NCI-H460 (cell line): ENCODE data around the gene BEND7. TPM values are rescaled to one million over a fixed set of nuclear protein-coding genes. Genes with fewer than 3 reads are reported as not detected.
A peak's percentile ranks its signal among the peaks of the same experiment; 100 is the strongest.

ENCODE experiments used
- DNase-seq: peaks from one replicate; pipeline ENCODE4 v3.0.0-alpha.2; 2016; ENCODE audit warnings: low read depth; ENCODE audit errors: extremely low read depth
- total RNA-seq: library from RNA; depleted of rRNA; stranded (reverse); fragments of >200 nt; shearing (Covaris generic); gene quantifications from 2 replicates; pipeline ENCODE4 v1.2.3, GENCODE V29; 2014

The BEND7 gene
- total RNA-seq, 1 experiment from 2014 or later, result 11.6 TPM

DNA sequence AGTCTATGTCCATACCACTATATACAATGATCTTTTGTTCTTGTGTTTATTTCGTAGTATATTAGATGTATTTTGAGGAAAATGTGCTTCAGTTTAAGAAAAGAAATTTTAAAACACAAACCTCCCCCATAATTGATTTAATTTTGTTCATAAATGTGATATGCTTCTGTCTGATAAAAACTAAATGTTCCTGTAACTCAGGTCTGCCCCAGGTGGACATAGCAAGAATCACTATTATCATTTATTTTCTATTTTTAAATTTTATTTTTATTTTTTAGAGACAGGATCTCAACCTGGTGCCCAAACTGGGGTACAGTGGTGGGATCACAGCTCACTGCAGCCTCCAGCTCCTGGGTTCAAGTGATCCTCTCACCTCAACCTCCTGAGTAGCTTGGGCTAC lies 43.2 kb downstream of the BEND7 start:
- DNase-seq, result no peak

DNA sequence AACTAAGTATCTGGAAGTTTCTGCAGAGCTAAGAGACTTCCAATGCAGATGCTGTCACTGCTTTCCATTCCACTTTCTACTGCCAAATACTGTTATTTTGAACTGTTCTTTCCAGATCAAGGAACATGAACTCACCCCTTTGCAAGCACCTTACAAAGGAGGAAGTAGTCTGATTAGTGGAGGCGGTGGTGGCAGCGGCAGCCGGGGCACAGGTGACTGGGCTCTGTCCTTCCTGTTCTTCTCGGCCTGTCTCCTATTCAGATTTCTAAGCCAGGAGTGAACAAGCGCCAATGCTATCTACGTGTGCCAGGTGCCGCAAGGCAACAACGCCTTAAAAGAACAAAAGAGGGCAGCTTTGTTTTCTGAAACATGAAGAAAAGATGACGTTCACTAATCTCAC lies 44.9 kb downstream of the BEND7 start:
- DNase-seq, result no peak

GRCh38 chr10:13483073-13483472 lies 45.7 kb downstream of the BEND7 start:
- DNase-seq, result no peak

- DNase-seq, result no peak
These were observed 47.1 kb downstream of the BEND7 start for GRCh38 chr10:13481690-13482089.

DNA sequence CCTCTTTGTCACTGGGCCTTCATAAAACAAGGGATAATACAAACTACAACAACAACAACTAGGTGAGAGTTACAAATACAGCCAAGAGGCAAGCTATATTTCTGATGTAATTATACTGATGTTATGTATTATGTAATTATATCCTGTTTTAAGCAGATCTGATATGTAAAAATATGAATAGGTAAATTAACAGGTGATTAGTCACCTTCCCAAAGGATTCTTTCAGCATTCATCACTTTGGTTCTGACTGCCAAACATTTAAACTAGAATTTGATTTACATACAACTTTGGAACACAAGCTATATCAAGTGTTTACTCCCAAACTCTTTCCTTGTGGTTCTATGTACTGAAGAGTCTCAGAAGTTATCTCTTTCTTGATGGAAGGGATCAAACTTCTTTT lies 53.7 kb downstream of the BEND7 start:
- DNase-seq, result no peak

DNA sequence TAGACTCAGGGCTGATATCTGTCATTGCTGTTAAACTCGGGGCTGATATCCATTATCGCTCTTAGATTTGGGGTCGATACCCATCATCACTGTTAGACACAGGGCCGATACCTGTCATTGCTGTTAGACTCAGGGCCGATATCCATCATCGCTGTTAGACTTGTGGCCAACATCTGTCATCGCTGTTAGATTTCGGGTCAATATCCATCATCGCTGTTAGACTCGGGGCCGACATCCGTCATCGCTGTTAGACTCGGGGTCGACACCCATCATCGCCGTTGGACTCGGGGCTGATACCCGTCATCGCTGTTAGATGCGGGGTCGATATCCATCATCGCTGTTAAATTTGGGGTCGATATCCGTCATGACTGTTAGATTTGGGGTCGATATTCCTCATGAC lies 54.8 kb downstream of the BEND7 start:
- DNase-seq, result no peak

DNA sequence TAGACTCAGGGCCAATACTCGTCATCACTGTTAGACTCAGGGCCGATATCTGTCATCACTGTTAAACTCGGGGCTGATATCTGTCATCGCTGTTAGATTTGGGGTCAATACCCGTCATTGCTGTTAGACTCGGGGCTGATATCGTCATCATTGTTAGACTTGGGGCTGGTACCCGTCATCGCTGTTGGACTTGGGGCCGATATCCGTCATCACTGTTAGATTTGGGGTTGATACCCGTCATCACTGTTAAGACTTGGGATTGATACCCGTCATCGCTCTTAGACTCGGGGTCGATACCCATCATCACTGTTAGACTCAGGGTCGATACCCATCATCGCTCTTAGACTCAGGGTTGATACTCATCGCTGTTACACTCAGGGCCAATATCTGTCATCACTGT lies 56.5 kb downstream of the BEND7 start:
- no peak for DNase-seq

DNA sequence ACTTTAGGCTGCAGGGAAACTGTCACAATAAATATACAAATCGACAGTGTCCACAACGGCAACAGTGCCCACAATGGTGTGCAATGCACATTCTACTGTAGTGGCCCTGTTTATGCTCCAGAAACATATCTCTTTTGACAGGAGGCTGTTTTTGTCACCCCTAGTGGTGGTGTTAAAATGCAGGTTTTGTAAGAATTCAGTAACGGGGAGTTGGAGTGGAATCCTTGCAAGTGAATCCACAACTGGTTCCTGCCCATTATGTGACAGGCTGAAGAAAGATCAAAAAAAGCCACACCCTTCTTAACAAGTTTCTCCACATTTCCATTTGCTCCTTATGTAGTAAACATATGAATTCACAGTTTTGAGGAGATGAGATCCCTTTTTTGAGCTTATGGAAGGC lies 58.5 kb downstream of the BEND7 start:
- no peak for DNase-seq

- DNase-seq, result no peak
These were observed 66.3 kb downstream of the BEND7 start for GRCh38 chr10:13462551-13462950.

GRCh38 chr10:13458687-13459012 lies 70.2 kb downstream of the BEND7 start:
- DNase-seq, result no peak

GRCh38 chr10:13457958-13458686 lies 70.7 kb downstream of the BEND7 start:
- no peak for DNase-seq

DNA sequence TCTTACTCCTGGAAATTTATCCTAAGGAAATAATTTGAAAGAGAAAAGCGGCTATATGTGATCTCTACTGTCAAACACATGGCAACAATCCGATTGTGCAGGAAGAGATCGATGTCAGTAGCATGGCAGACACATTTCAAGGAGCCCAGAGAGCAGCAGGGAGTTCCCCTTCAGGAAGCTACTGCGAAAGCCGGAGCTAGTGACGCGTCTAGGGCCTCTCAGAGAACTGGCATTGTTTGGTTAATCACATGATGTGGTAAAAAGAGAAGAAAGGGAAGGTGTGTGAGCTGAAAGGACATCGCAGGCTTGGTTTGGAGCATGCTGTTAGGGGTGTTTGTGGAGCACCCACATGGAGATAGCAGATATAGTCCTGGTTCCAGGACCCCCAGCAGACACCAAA lies 74.9 kb downstream of the BEND7 start:
- DNase-seq, result no peak

DNA sequence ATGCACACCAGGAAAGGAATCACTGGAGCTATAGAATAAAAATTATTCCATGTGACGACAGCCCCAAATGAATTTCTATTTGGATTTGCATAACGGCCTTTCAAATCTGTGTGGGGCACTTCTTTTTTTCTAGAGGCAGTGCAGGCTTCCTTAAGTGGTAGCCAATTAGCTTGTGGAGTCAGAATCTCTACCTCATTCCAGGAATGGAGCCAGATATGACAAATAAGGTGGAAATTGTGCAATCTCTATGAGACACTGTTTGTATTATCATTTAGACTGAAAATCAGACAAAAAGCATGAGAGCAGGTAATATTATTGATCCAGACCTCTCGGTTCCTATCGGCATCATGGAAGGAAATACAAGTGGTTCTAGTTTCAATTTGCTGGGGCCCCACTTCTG lies 78.7 kb downstream of the BEND7 start:
- DNase-seq, result no peak

- DNase-seq, result no peak
These were observed 79.5 kb downstream of the BEND7 start for GRCh38 chr10:13449296-13449695.

DNA sequence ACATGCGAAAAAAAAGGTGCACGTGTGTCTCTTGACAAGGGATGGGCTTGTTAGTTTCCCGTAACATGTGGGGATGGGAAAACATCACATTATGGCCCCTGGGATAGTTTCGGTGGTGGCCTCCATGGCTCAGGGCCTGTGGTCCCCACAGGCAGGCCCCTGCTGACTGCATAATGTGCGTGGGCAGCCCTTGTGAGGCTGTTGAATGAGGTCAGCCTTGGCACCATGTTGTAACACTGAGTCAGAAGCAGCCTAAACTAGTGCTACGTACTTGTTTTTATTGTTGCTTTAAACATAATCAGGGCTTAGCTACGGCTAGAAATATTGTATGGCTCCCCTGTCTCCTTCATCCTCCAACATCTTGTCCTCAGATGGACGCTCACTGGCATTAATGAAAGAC lies 80.6 kb downstream of the BEND7 start:
- DNase-seq, result no peak

GRCh38 chr10:13445656-13446400 lies 83.0 kb downstream of the BEND7 start:
- no peak for DNase-seq

- no peak for DNase-seq
These were observed 87.3 kb downstream of the BEND7 start for GRCh38 chr10:13441476-13441875.

DNA sequence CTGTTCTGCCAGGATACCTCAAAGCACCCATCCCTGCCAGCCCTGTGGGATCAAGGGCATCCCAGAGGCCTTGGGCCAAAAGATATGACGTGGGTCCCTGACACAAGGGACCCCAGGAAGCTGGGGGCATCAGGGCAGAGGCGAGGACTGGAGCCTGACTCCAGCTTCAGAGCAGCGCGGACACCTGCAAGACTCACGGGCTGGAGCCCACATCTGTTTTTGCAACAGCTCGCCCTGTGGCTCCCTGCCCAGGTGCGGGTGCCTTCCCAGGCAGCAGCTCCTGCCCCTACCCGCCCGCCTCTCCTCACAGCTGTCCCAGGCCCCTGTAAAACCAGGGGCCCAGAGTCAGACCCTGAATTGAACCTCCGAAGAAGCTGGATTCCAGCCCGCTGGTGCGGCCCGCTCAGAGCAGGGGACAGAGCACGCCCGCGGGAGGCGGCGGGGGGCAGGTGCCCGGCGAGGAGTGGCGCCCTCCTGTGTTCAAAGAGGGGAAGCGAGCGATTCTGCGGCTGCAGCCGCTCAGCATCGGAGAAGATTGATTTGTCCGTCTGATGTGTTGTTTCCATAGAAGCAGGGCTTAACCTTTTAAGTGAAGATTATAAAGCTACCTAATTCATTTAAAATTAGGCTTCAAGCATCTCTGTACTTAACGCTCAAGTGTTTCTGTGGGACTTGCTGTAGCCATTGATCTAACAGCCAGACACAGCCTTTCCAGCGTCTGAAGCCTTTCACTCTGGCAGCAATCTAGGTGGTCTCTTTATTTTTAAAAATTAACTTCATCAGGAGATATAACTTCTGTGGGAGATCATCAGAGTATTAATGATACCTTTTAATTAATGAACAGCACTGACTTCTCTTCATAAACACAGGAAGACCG lies 88.4 kb downstream of the BEND7 start:
- DNase-seq, result peak; percentile 23

- DNase-seq, result no peak
These were observed 89.3 kb downstream of the BEND7 start for GRCh38 chr10:13439313-13440184.

GRCh38 chr10:13437026-13437555 lies 91.7 kb downstream of the BEND7 start:
- no peak for DNase-seq
